Testis (tissue), 3 donors: ENCODE results near the gene GCC1. TPM values are rescaled to one million over a fixed set of nuclear protein-coding genes. Genes with fewer than 3 reads are reported as not detected.

ENCODE experiments used
- DNase-seq: peaks from one replicate; pipeline ENCODE4 v3.0.0-alpha.2; 2019
- H3K27ac ChIP-seq, 2 donors: fragments of 200-600 bp; sonication (generic); one replicate each; pipeline ENCODE4 v1.5.1; 2019
- H3K27me3 ChIP-seq: fragments of 200-600 bp; sonication (generic); one replicate; pipeline ENCODE4 v1.5.1; 2019
- H3K36me3 ChIP-seq: fragments of 200-600 bp; sonication (generic); one replicate; pipeline ENCODE4 v1.5.1; 2017; ENCODE audit warnings: low read depth; ENCODE audit errors: missing control alignments
- H3K4me1 ChIP-seq: fragments of 200-600 bp; sonication (generic); one replicate; pipeline ENCODE4 v1.5.1; 2019
- H3K4me3 ChIP-seq, 2 donors: fragments of 200-600 bp; sonication (generic); one replicate each; pipeline ENCODE4 v1.5.1; 2017 to 2019
- H3K9me3 ChIP-seq: fragments of 200-600 bp; sonication (generic); one replicate; pipeline ENCODE4 v1.5.1; 2017
- POLR2A ChIP-seq: fragments of 450-650 bp; IDR thresholded peaks from one replicate; pipeline ENCODE4 v1.6.1; 2017; ENCODE audit warnings: antibody characterized with exemption, mild to moderate bottlenecking, moderate library complexity
- WGBS, 2 donors: methylation state at CpG; one replicate each; pipeline ENCODE4 v1.1.5; 2018; 5-methylcytosine and 5-hydroxymethylcytosine counted together
- intact Hi-C: fragments of 100-400 bp; cut with DNase I; formaldehyde crosslinking; loops from one replicate; pipeline ENCODE4 v1.15.1; 2023; ENCODE audit warnings: low total_unique reads
- polyA plus RNA-seq: library from polyadenylated mRNA; stranded (reverse); fragments of 350-450 nt; fragmentation: Illumina TruSeq; extraction: RNeasy Lipid Tissue Mini Kit (QIAGEN cat#74804); gene quantifications from one replicate; pipeline ENCODE4 v1.2.3, GENCODE V29; 2014; ENCODE audit warnings: low read depth, low replicate concordance; ENCODE audit not compliant: insufficient read depth
- total RNA-seq, 2 donors: library from RNA; depleted of rRNA; stranded (reverse); fragments of >200 nt; gene quantifications; one replicate each; pipeline ENCODE4 v1.2.3, GENCODE V29; 2016
- TF ChIP-seq, protein P1 (sequence below), 3 experiments: fragments of 450-650 bp in 2 of 3; fragments of 200-600 bp in 1 of 3; sonication (generic) in 1 of 3; IDR thresholded peaks; one replicate each; pipeline ENCODE4 v1.5.1; 2016 to 2019; ENCODE audit warnings: antibody characterized with exemption in 3 of 3, mild to moderate bottlenecking in 2 of 3, moderate library complexity in 1 of 3

GCC1 gene
- total and polyA plus RNA-seq, 3 donors from 2014 or later: 35.6 to 39.0 (median 38.1) TPM

- DNase-seq: no peak
- peaks cover 34% of the 10 kb centered on the region for H3K4me1 ChIP-seq
- no peaks in the 10 kb centered on the region for H3K9me3 ChIP-seq
- intact Hi-C loops: no loop called here
- TF ChIP-seq, protein P1, sequence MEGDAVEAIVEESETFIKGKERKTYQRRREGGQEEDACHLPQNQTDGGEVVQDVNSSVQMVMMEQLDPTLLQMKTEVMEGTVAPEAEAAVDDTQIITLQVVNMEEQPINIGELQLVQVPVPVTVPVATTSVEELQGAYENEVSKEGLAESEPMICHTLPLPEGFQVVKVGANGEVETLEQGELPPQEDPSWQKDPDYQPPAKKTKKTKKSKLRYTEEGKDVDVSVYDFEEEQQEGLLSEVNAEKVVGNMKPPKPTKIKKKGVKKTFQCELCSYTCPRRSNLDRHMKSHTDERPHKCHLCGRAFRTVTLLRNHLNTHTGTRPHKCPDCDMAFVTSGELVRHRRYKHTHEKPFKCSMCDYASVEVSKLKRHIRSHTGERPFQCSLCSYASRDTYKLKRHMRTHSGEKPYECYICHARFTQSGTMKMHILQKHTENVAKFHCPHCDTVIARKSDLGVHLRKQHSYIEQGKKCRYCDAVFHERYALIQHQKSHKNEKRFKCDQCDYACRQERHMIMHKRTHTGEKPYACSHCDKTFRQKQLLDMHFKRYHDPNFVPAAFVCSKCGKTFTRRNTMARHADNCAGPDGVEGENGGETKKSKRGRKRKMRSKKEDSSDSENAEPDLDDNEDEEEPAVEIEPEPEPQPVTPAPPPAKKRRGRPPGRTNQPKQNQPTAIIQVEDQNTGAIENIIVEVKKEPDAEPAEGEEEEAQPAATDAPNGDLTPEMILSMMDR (IDR thresholded peaks at IDR 0.05): no peak
- no peak for TF ChIP-seq POLR2A
- H3K4me3 ChIP-seq: no peak overlapping the region
- H3K36me3 ChIP-seq: no peaks in the 10 kb centered on the region
- 63 to 88% methylated on average over 1 of the region's 1 CpG for WGBS, 2 donors
- H3K27me3 ChIP-seq: no peaks in the 10 kb centered on the region
- peak overlapping the region in 1 of 2 donors; percentile 6 for H3K27ac ChIP-seq
Observed at GRCh38 chr7:127581716-127582115, 3.7 kb downstream of the GCC1 start.

- Histone ChIP-seq H3K27me3 (no peaks in the 10 kb centered on the region), H3K4me3 (no peak overlapping the region), H3K9me3 (no peaks in the 10 kb centered on the region), H3K27ac (peak overlapping the region in 1 of 2 donors; percentile 6), H3K36me3 (no peaks in the 10 kb centered on the region), H3K4me1 (peaks cover 34% of the 10 kb centered on the region)
- TF ChIP-seq POLR2A: no peak
- TF ChIP-seq, protein P1 (IDR thresholded peaks at IDR 0.05): no peak
- DNase-seq: no peak
- intact Hi-C loops: no loop called here
Observed at GRCh38 chr7:127580612-127581011, 4.8 kb downstream of the GCC1 start.

DNA sequence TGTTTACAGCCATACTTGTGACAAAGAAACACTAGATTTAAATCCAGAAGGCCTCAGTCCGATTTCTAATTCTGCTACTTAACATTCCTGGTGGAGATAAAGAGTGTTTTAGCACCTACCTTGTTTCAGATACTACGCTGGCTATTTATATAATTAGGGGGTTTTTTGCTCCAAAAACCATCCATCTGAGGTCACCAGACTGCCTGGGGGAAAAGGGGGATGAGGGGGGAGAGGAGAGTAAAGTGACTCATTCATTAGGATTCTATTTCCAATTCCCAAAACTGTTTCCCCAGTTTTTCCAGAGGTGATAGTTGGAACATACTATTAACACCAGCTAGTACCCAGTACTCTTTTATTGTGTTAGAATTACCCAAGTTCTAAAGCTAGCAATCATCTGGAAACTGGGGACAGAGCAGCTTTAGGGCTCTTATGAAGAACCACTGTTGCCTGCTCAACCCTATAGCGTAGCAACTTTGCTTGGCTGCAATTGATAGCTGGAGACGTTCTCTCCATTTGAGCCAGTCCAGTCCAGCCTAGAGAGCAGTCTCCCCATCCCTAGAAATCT, 6.6 kb downstream of the GCC1 start:
- 82 to 83% methylated on average over 4 of the region's 4 CpGs for WGBS, 2 donors
- intact Hi-C loops: no loop called here
- H3K27ac ChIP-seq: no peak overlapping the region

DNA sequence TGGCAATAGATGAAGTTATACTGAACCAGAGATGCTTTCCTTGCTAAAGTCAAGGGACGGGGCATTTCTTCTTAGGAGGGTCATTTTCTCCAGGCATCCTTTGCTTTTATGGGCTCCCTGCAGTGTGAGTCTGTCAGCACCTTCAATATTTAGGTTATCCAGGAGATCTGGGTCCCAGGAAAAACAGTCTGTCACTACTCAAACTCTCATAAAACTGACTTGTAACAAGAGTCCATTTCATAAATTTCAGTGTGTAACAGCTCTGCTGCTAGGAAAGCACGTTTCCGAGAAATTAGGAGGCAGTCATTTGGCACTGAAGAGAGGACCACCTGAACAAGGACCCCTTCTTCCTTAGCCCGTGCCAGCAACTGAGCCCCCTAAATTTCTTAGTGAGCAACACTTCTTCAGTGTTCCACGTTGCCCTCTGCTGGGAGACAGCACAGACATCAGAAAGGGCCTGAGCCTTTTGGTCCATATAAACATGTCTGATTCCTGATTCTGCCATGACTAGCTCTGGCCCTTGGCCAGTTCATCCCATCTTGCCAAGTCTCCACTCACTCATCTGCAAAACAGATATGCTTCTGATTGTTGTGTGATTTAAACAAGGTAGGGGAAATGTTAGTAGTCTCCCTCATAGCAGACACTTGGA, 7.2 kb downstream of the GCC1 start:
- H3K27ac ChIP-seq: no peak overlapping the region
- DNase-seq: no peak
- H3K9me3 ChIP-seq: no peaks in the 10 kb centered on the region
- no peaks in the 10 kb centered on the region for H3K27me3 ChIP-seq
- H3K4me3 ChIP-seq: no peak overlapping the region
- WGBS, 2 donors: 75 to 76% methylated on average over 5 of the region's 5 CpGs
- no peaks in the 10 kb centered on the region for H3K36me3 ChIP-seq
- H3K4me1 ChIP-seq: peaks cover 19% of the 10 kb centered on the region
- intact Hi-C loops: no loop called here
- TF ChIP-seq POLR2A: no peak
- TF ChIP-seq, protein P1 (IDR thresholded peaks at IDR 0.05): no peak

More for the DNA sequence above, 6.6 kb downstream of the GCC1 start:
- Histone ChIP-seq H3K4me3 (no peak overlapping the region), H3K9me3 (no peaks in the 10 kb centered on the region), H3K27me3 (no peaks in the 10 kb centered on the region), H3K36me3 (no peaks in the 10 kb centered on the region), H3K4me1 (peaks cover 24% of the 10 kb centered on the region)
- TF ChIP-seq, protein P1 (IDR thresholded peaks at IDR 0.05): no peak
- TF ChIP-seq POLR2A: no peak
- no peak for DNase-seq
